HepG2 (cell line): ENCODE data around the gene AGFG1. TPM values are rescaled to one million over a fixed set of nuclear protein-coding genes. Genes with fewer than 3 reads are reported as not detected.

Source experiments
- GFI1 ChIP-seq: sonication (generic); formaldehyde crosslinking; IDR thresholded peaks from 2 replicates; pipeline ENCODE4 v1.5.0; 2020; ENCODE audit warnings: missing genetic modification reagents, mild to moderate bottlenecking, borderline replicate concordance
- HOXD1 ChIP-seq: sonication (generic); formaldehyde crosslinking; IDR thresholded peaks from 2 replicates; pipeline ENCODE4 v1.5.0; 2020; ENCODE audit warnings: missing genetic modification reagents
- KDM4B ChIP-seq: sonication (generic); formaldehyde crosslinking; IDR thresholded peaks from 2 replicates; pipeline ENCODE4 v1.4.0; 2020; ENCODE audit warnings: missing genetic modification reagents
- RXRA ChIP-seq: sonication (generic); formaldehyde crosslinking; IDR thresholded peaks from 2 replicates; pipeline ENCODE4 v1.5.1; 2020; ENCODE audit warnings: missing genetic modification reagents
- SIN3A ChIP-seq: IDR thresholded peaks from 2 replicates; pipeline ENCODE4 v1.6.1; 2011; ENCODE audit warnings: low read depth, mild to moderate bottlenecking, control low read depth, low read length, borderline replicate concordance
- SUZ12 ChIP-seq: fragments of 150-350 bp; IDR thresholded peaks from 2 replicates; pipeline ENCODE4 v1.6.1; 2014; ENCODE audit warnings: low read depth, low read length
- ZMYM4 ChIP-seq: sonication (generic); formaldehyde crosslinking; IDR thresholded peaks from 2 replicates; pipeline ENCODE4 v1.8.1; 2023; ENCODE audit warnings: mild to moderate bottlenecking, missing genetic modification reagents
- ZNF333 ChIP-seq: sonication (generic); formaldehyde crosslinking; IDR thresholded peaks from 2 replicates; pipeline ENCODE4 v1.4.0; 2020; ENCODE audit warnings: mild to moderate bottlenecking, missing genetic modification reagents, borderline replicate concordance
- ZNF337 ChIP-seq: sonication (generic); formaldehyde crosslinking; IDR thresholded peaks from 2 replicates; pipeline ENCODE4 v1.5.1; 2020; ENCODE audit warnings: missing genetic modification reagents, low read depth, mild to moderate bottlenecking, borderline replicate concordance
- ZNF354B ChIP-seq: sonication (generic); formaldehyde crosslinking; IDR thresholded peaks from 2 replicates; pipeline ENCODE4 v1.8.0; 2022; ENCODE audit warnings: mild to moderate bottlenecking, missing genetic modification reagents
- ZNF605 ChIP-seq: sonication (generic); formaldehyde crosslinking; IDR thresholded peaks from 2 replicates; pipeline ENCODE4 v1.8.0; 2022; ENCODE audit warnings: mild to moderate bottlenecking, missing genetic modification reagents
- ZNF615 ChIP-seq: sonication (generic); formaldehyde crosslinking; IDR thresholded peaks from 2 replicates; pipeline ENCODE4 v1.5.0; 2020; ENCODE audit warnings: mild to moderate bottlenecking, missing genetic modification reagents, borderline replicate concordance
- ZNF644 ChIP-seq: IDR thresholded peaks from 2 replicates; pipeline ENCODE4 v1.6.1; 2016; ENCODE audit warnings: low read depth
- ZNF746 ChIP-seq: sonication (generic); formaldehyde crosslinking; IDR thresholded peaks from 2 replicates; pipeline ENCODE4 v1.8.0; 2022; ENCODE audit warnings: mild to moderate bottlenecking, missing genetic modification reagents
- ZNF792 ChIP-seq: IDR thresholded peaks from 2 replicates; pipeline ENCODE4 v1.6.1; 2016
- polyA plus RNA-seq, 8 experiments: library from polyadenylated mRNA; depleted of rRNA in 3 of 8; stranded (reverse) in 7 of 8; unstranded in 1 of 8; fragments of >200 nt; fragmentation: Illumina TruSeq in 4 of 8; extraction: Trizol in 4 of 8; gene quantifications; 2 replicates each; pipeline versions ENCODE4 v1.2.1 to v1.2.3, GENCODE V29; 2011 to 2016; ENCODE audit warnings: low read depth in 4 of 8, missing spikeins in 1 of 8, mixed read lengths in 1 of 8; ENCODE audit not compliant: insufficient read depth in 1 of 8
- total RNA-seq, 5 experiments: library from RNA; depleted of rRNA; stranded (reverse); fragments of >200 nt; fragmentation: Illumina TruSeq; extraction: Trizol; gene quantifications; 2 replicates each; pipeline ENCODE4 v1.2.3, GENCODE V29; 2016; ENCODE audit warnings: low read depth in 1 of 5
- TF ChIP-seq, protein P1 (sequence below), 2 experiments: sonication (generic) in 1 of 2; formaldehyde crosslinking in 1 of 2; IDR thresholded peaks; 2 replicates each; pipeline versions ENCODE4 v1.4.0 to v1.6.1; 2016 to 2020; ENCODE audit warnings: borderline replicate concordance in 1 of 2, low read depth in 1 of 2, mild to moderate bottlenecking in 1 of 2, missing genetic modification reagents in 1 of 2
- TF ChIP-seq, protein P2 (sequence below): sonication (generic); formaldehyde crosslinking; IDR thresholded peaks from 2 replicates; pipeline ENCODE4 v1.5.0; 2020; ENCODE audit warnings: mild to moderate bottlenecking, missing genetic modification reagents, borderline replicate concordance

AGFG1 gene
- total and polyA plus RNA-seq, 2 of the 13 experiments (the other 11 are each of a cell fraction or from before 2014, with no cell fraction given): 145 to 168 TPM

- TF ChIP-seq, protein P1, sequence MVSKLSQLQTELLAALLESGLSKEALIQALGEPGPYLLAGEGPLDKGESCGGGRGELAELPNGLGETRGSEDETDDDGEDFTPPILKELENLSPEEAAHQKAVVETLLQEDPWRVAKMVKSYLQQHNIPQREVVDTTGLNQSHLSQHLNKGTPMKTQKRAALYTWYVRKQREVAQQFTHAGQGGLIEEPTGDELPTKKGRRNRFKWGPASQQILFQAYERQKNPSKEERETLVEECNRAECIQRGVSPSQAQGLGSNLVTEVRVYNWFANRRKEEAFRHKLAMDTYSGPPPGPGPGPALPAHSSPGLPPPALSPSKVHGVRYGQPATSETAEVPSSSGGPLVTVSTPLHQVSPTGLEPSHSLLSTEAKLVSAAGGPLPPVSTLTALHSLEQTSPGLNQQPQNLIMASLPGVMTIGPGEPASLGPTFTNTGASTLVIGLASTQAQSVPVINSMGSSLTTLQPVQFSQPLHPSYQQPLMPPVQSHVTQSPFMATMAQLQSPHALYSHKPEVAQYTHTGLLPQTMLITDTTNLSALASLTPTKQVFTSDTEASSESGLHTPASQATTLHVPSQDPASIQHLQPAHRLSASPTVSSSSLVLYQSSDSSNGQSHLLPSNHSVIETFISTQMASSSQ (IDR thresholded peaks at IDR 0.05; ENCODE audit: low read depth): no peak
- TF ChIP-seq, protein P1 (CRISPR knock-in tag; IDR thresholded peaks at IDR 0.05; ENCODE audit: borderline replicate concordance): 0 out of 2 replicates have a peak, but pooled peaks have one; percentile 43
- TF ChIP-seq HOXD1 (CRISPR knock-in tag) (peak; percentile 40; the same call in 1 of the 2 replicates), ZNF792 (peak; percentile 95), RXRA (CRISPR knock-in tag) (peak; percentile 49), GFI1 (CRISPR knock-in tag) (peak; percentile 42; the same call in 1 of the 2 replicates), SIN3A (no peak), ZNF746 (CRISPR knock-in tag) (0 out of 2 replicates have a peak, but pooled peaks have one; percentile 70), SUZ12 (peak; percentile 18; the same call in 1 of the 2 replicates), ZNF644 (CRISPR knock-in tag) (0 out of 2 replicates have a peak, but pooled peaks have one; percentile 27), ZNF605 (CRISPR knock-in tag) (peak; percentile 74; the same call in 1 of the 2 replicates), ZNF615 (CRISPR knock-in tag) (0 out of 2 replicates have a peak, but pooled peaks have one; percentile 44), ZNF337 (CRISPR knock-in tag) (0 out of 2 replicates have a peak, but pooled peaks have one; percentile 29), KDM4B (CRISPR knock-in tag) (peak; percentile 58; the same call in 1 of the 2 replicates), ZNF333 (CRISPR knock-in tag) (0 out of 2 replicates have a peak, but pooled peaks have one; percentile 52), ZNF354B (CRISPR knock-in tag) (no peak), ZMYM4 (CRISPR knock-in tag) (peak; percentile 99)
- TF ChIP-seq, protein P2, sequence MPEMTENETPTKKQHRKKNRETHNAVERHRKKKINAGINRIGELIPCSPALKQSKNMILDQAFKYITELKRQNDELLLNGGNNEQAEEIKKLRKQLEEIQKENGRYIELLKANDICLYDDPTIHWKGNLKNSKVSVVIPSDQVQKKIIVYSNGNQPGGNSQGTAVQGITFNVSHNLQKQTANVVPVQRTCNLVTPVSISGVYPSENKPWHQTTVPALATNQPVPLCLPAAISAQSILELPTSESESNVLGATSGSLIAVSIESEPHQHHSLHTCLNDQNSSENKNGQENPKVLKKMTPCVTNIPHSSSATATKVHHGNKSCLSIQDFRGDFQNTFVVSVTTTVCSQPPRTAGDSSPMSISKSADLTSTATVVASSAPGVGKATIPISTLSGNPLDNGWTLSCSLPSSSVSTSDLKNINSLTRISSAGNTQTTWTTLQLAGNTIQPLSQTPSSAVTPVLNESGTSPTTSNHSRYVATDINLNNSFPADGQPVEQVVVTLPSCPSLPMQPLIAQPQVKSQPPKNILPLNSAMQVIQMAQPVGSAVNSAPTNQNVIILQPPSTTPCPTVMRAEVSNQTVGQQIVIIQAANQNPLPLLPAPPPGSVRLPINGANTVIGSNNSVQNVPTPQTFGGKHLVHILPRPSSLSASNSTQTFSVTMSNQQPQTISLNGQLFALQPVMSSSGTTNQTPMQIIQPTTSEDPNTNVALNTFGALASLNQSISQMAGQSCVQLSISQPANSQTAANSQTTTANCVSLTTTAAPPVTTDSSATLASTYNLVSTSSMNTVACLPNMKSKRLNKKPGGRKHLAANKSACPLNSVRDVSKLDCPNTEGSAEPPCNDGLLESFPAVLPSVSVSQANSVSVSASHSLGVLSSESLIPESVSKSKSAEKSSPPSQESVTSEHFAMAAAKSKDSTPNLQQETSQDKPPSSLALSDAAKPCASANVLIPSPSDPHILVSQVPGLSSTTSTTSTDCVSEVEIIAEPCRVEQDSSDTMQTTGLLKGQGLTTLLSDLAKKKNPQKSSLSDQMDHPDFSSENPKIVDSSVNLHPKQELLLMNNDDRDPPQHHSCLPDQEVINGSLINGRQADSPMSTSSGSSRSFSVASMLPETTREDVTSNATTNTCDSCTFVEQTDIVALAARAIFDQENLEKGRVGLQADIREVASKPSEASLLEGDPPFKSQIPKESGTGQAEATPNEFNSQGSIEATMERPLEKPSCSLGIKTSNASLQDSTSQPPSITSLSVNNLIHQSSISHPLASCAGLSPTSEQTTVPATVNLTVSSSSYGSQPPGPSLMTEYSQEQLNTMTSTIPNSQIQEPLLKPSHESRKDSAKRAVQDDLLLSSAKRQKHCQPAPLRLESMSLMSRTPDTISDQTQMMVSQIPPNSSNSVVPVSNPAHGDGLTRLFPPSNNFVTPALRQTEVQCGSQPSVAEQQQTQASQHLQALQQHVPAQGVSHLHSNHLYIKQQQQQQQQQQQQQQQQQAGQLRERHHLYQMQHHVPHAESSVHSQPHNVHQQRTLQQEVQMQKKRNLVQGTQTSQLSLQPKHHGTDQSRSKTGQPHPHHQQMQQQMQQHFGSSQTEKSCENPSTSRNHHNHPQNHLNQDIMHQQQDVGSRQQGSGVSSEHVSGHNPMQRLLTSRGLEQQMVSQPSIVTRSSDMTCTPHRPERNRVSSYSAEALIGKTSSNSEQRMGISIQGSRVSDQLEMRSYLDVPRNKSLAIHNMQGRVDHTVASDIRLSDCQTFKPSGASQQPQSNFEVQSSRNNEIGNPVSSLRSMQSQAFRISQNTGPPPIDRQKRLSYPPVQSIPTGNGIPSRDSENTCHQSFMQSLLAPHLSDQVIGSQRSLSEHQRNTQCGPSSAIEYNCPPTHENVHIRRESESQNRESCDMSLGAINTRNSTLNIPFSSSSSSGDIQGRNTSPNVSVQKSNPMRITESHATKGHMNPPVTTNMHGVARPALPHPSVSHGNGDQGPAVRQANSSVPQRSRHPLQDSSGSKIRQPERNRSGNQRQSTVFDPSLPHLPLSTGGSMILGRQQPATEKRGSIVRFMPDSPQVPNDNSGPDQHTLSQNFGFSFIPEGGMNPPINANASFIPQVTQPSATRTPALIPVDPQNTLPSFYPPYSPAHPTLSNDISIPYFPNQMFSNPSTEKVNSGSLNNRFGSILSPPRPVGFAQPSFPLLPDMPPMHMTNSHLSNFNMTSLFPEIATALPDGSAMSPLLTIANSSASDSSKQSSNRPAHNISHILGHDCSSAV (CRISPR knock-in tag): no peak
Observed at GRCh38 chr2:227471924-227472264, at the start of gene AGFG1 (continued).
